Activated T-cell treated with anti-CD3 and anti-CD28 coated beads, Interleukin-2, amount 50 U/mL, for 72 hours (primary cell): ENCODE measurements around the gene ZC3HAV1L. TPM values are rescaled to one million over a fixed set of nuclear protein-coding genes. Genes with fewer than 3 reads are reported as not detected.
A peak's percentile ranks its signal among the peaks of the same experiment; 100 is the strongest.

Experiments used
- ATAC-seq, 2 donors: fragments of 150-1000 bp; cut with Tn5 transposase; replicated peaks in 1 of 2; 2 replicates each; pipeline ENCODE4 v1.10.0; 2021; ENCODE audit warnings: moderate library complexity in 2 of 2, mild to moderate bottlenecking in 1 of 2
- DNase-seq, 2 donors: peaks; one replicate each; pipeline ENCODE4 v3.0.0; 2021 to 2022; ENCODE audit warnings: mixed read lengths in 1 of 2
- H3K27ac Mint-ChIP-seq: one replicate; pipeline ENCODE4 v1.8.0; 2022; ENCODE audit warnings: mild to moderate bottlenecking, moderate library complexity, mixed read lengths
- H3K27me3 Mint-ChIP-seq: one replicate; pipeline ENCODE4 v1.8.0; 2022; ENCODE audit warnings: low read depth, mixed read lengths
- H3K36me3 Mint-ChIP-seq, 2 donors: one replicate each; pipeline ENCODE4 v1.8.0; 2022; ENCODE audit warnings: mixed read lengths in 2 of 2, mild to moderate bottlenecking in 1 of 2; ENCODE audit not compliant: insufficient read depth in 2 of 2
- H3K4me1 Mint-ChIP-seq: one replicate; pipeline ENCODE4 v1.8.0; 2022; ENCODE audit warnings: low read depth, mixed read lengths
- H3K4me3 Mint-ChIP-seq, 2 donors: one replicate each; pipeline ENCODE4 v1.8.0; 2022; ENCODE audit warnings: mild to moderate bottlenecking in 2 of 2, mixed read lengths in 2 of 2, moderate library complexity in 2 of 2
- H3K9me3 Mint-ChIP-seq, 2 donors: one replicate each; pipeline ENCODE4 v1.8.0; 2022; ENCODE audit warnings: mixed read lengths in 2 of 2
- total RNA-seq, 2 donors: library from RNA; stranded (reverse); gene quantifications; one replicate each; pipeline ENCODE4 v1.2.3, GENCODE V29; 2022

The ZC3HAV1L gene
- total RNA-seq, 2 donors from 2014 or later, result 6.3 to 9.8 TPM

- Mint-ChIP-seq H3K27me3 (no peaks in the 10 kb centered on the region), H3K27ac (peak overlapping the region; percentile 26), H3K4me1 (peaks cover 62% of the 10 kb centered on the region), H3K36me3 (peaks cover 20 to 56% of the 10 kb centered on the region in 2 donors), H3K9me3 (peaks cover 0 to 1% of the 10 kb centered on the region in 2 donors), H3K4me3 (no peak overlapping the region)
- ATAC-seq (peak; percentile 74 to 83), DNase-seq (peak; percentile 42 to 49)
These were observed 12.1 kb upstream of the ZC3HAV1L start for GRCh38 chr7:139047970-139048369.

GRCh38 chr7:139046143-139046542 lies 10.3 kb upstream of the ZC3HAV1L start:
- Mint-ChIP-seq H3K9me3 (peaks cover 0 to 1% of the 10 kb centered on the region in 2 donors), H3K27ac (peak overlapping the region; percentile 73), H3K4me1 (peaks cover 70% of the 10 kb centered on the region), H3K27me3 (no peaks in the 10 kb centered on the region), H3K36me3 (peaks cover 16 to 51% of the 10 kb centered on the region in 2 donors), H3K4me3 (peak overlapping the region in 1 of 2 donors; percentile 12)
- DNase-seq (no peak), ATAC-seq (no peak)

GRCh38 chr7:139044813-139045794 lies 9.3 kb upstream of the ZC3HAV1L start:
- ATAC-seq (peak; percentile 23 to 30), DNase-seq (no peak)
- Mint-ChIP-seq H3K4me3 (peak overlapping the region; percentile 3 to 47), H3K27me3 (no peaks in the 10 kb centered on the region), H3K4me1 (peaks cover 76% of the 10 kb centered on the region), H3K27ac (peak overlapping the region; percentile 10), H3K9me3 (peaks cover 0 to 1% of the 10 kb centered on the region in 2 donors), H3K36me3 (peaks cover 16 to 45% of the 10 kb centered on the region in 2 donors)

- H3K4me1 Mint-ChIP-seq, result peaks cover 70% of the 10 kb centered on the region
- H3K27me3 Mint-ChIP-seq, result no peaks in the 10 kb centered on the region
- ATAC-seq (peak; percentile 48 to 55), DNase-seq (peak; percentile 67 to 75)
- H3K4me3 Mint-ChIP-seq, result peak overlapping the region; percentile 14 to 52
- peak overlapping the region; percentile 33 for H3K27ac Mint-ChIP-seq
- H3K9me3 Mint-ChIP-seq, result peaks cover 0 to 1% of the 10 kb centered on the region in 2 donors
- peaks cover 14 to 35% of the 10 kb centered on the region in 2 donors for H3K36me3 Mint-ChIP-seq
These were observed 8.3 kb upstream of the ZC3HAV1L start for GRCh38 chr7:139043823-139044812.

DNA sequence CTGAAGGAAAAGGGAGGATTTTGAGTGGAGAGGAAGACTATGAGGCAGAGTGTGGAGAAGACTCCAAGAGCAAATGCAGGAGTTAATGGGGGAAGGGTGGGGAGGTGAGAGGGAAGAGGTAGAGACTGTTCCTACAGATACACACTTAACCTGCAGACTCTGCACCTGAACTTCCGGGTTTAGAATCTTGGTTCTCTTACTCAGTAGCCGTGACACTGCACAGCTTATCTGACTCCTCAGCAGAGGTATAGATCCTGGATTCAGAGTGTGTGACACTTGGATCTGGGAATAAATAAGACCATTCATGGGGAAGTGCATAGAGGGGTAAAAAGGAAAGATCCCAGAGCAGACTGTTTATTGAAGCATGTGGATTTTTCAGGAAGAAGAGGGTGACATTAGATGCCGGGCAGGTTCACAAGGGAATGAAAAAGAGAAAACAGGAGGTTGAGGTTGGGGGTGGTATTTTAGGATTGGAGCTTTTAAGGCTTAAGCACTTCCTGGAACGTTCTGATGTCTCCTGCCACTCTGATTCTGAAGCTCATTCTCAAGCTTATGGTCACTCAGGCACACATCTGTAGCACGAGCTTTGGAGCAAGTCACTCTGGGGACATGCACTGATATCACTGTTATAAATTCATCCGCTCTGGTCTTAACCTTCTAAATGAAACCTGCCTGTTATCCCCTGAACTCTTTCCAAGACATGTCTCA lies 5.7 kb upstream of the ZC3HAV1L start:
- H3K27ac Mint-ChIP-seq, result no peak overlapping the region
- no peak for DNase-seq
- H3K36me3 Mint-ChIP-seq, result peaks cover 8 to 18% of the 10 kb centered on the region in 2 donors
- H3K9me3 Mint-ChIP-seq, result peaks cover 0 to 1% of the 10 kb centered on the region in 2 donors
- peak in 1 of 2 donors; percentile 27 for ATAC-seq
- H3K4me3 Mint-ChIP-seq, result no peak overlapping the region
- H3K4me1 Mint-ChIP-seq, result peaks cover 50% of the 10 kb centered on the region
- H3K27me3 Mint-ChIP-seq, result peaks cover 7% of the 10 kb centered on the region

DNA sequence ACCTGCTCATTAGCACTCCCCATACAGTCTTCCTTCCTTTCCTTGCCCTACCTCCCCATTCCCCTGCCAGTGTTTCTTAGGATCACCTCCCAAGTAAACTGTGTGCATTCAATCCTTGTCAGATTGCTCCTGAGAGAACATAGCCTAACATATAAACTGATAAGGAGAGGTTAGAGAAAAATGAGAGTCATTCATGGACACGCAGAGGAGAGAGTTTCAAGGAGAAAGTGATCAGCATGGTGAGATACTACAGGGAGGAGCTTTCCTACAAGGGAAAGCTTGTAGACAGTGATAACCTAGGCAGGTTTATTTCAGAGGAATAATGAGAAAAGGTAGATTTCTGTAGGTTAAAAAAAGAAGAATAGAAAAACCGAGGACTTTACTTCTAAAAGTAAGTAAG lies 2.8 kb upstream of the ZC3HAV1L start:
- Mint-ChIP-seq H3K4me1 (peaks cover 42% of the 10 kb centered on the region), H3K27ac (peak overlapping the region; percentile 26), H3K4me3 (no peak overlapping the region), H3K36me3 (peaks cover 0 to 8% of the 10 kb centered on the region in 2 donors), H3K9me3 (no peaks in the 10 kb centered on the region), H3K27me3 (peaks cover 7% of the 10 kb centered on the region)
- DNase-seq (no peak), ATAC-seq (no peak)

- ATAC-seq, result no peak
- Mint-ChIP-seq H3K27ac (peak overlapping the region; percentile 29), H3K27me3 (peaks cover 7% of the 10 kb centered on the region), H3K36me3 (peaks cover 0 to 5% of the 10 kb centered on the region in 2 donors), H3K4me1 (peaks cover 41% of the 10 kb centered on the region), H3K9me3 (no peaks in the 10 kb centered on the region), H3K4me3 (peak overlapping the region in 1 of 2 donors; percentile 68)
- no peak for DNase-seq
These were observed 1.1 kb upstream of the ZC3HAV1L start for GRCh38 chr7:139036901-139037300.

- peaks cover 0 to 5% of the 10 kb centered on the region in 2 donors for H3K36me3 Mint-ChIP-seq
- ATAC-seq, result peak; percentile 33 to 39
These were observed 822 bp downstream of the ZC3HAV1L start for GRCh38 chr7:139034855-139035585.

GRCh38 chr7:139034336-139034735 lies 1.5 kb downstream of the ZC3HAV1L start:
- Mint-ChIP-seq H3K36me3 (peaks cover 0 to 9% of the 10 kb centered on the region in 2 donors), H3K27ac (no peak overlapping the region)
- DNase-seq, result no peak

More at GRCh38 chr7:139034855-139035585, 822 bp downstream of the ZC3HAV1L start:
- DNase-seq, result peak; percentile 22 to 26
- no peaks in the 10 kb centered on the region for H3K9me3 Mint-ChIP-seq
- H3K27ac Mint-ChIP-seq, result no peak overlapping the region
- H3K27me3 Mint-ChIP-seq, result peaks cover 7% of the 10 kb centered on the region
- H3K4me1 Mint-ChIP-seq, result peaks cover 27% of the 10 kb centered on the region
- H3K4me3 Mint-ChIP-seq, result peak overlapping the region; percentile 79 to 84

DNA sequence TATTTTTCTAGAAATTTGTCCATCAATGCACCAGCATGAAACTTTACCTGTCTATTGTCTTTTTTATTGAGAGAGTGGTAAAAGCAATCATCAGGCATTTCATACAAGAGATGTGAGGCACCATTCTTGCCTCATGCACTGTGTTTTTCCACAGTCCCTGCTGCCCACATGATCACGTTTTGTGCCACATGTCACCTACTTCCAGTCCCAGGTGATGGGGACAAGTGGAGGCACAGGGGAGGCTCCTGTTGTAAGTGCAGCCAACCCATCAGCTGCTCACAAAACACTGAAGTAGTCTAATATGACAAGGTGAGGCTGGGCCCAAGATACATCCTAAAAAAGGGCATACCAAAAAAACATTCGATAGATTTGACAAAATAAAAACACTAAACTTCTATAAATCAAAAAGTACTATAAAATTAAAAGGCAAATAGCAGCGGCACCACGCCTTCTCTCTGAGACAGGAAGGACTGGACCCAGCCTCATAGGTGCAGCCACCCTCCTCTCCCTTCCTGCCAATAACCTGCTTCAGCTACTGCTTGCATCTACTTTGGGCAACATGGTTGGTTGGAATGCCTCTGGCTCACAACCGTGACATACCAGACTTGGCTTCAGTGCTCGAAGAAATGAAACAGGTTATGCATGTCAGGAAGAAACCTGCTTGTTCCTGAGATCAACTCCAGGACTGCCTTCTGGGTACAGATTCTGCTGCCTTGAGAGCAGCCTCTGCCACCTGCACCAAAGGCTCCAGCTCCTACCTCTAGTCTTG lies 2.3 kb downstream of the ZC3HAV1L start:
- ATAC-seq (no peak), DNase-seq (no peak)
- Mint-ChIP-seq H3K27me3 (peaks cover 5% of the 10 kb centered on the region), H3K4me3 (no peak overlapping the region), H3K27ac (no peak overlapping the region), H3K9me3 (no peaks in the 10 kb centered on the region), H3K4me1 (peaks cover 27% of the 10 kb centered on the region), H3K36me3 (peaks cover under 1 to 11% of the 10 kb centered on the region in 2 donors)

More at GRCh38 chr7:139034336-139034735, 1.5 kb downstream of the ZC3HAV1L start:
- no peak for ATAC-seq
- H3K4me3 Mint-ChIP-seq, result peak overlapping the region; percentile 79 to 84
- H3K9me3 Mint-ChIP-seq, result no peaks in the 10 kb centered on the region
- peaks cover 7% of the 10 kb centered on the region for H3K27me3 Mint-ChIP-seq
- peaks cover 27% of the 10 kb centered on the region for H3K4me1 Mint-ChIP-seq

DNA sequence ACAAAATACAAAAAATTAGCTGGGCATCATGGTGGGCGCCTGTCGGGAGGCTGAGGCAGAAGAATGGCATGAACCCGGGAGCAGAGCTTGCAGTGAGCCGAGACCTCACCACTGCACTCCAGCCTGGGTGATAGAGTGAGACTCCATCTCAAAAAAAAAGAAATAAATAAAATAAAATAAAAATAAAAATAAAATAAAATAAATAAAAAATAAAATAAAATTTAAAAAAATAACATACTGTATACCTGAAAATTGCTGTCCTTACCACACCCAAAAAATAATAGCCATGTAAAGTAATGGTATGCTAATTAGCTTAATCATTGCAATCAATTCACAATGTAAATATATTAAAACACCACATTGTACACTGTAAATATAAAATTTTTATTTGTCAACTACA lies 3.4 kb downstream of the ZC3HAV1L start:
- ATAC-seq (no peak), DNase-seq (no peak)
- no peaks in the 10 kb centered on the region for H3K27me3 Mint-ChIP-seq
- H3K4me1 Mint-ChIP-seq, result peaks cover 27% of the 10 kb centered on the region
- H3K9me3 Mint-ChIP-seq, result no peaks in the 10 kb centered on the region
- H3K27ac Mint-ChIP-seq, result no peak overlapping the region
- peaks cover 4 to 14% of the 10 kb centered on the region in 2 donors for H3K36me3 Mint-ChIP-seq
- H3K4me3 Mint-ChIP-seq, result no peak overlapping the region
